ENCODE results near the gene EDEM2.

GRCh38 chr20:35181731-35182130, 34.6 kb upstream of the EDEM2 start:
- TF ChIP-seq CTCF (IDR thresholded peaks at IDR 0.05) (no peak), POLR2A (IDR thresholded peaks at IDR 0.05) (no peak), POLR2AphosphoS5 (IDR thresholded peaks at IDR 0.05) (no peak)

Measured in prostate gland (tissue), 2 donors.